NK-92 (cell line): ENCODE data around the gene PDZRN3.

Experiments used
- DNase-seq: peaks from one replicate; lab custom pipeline; 2025; ENCODE audit not compliant: unreplicated experiment; lab: John Stamatoyannopoulos, UW

Gene PDZRN3

DNA sequence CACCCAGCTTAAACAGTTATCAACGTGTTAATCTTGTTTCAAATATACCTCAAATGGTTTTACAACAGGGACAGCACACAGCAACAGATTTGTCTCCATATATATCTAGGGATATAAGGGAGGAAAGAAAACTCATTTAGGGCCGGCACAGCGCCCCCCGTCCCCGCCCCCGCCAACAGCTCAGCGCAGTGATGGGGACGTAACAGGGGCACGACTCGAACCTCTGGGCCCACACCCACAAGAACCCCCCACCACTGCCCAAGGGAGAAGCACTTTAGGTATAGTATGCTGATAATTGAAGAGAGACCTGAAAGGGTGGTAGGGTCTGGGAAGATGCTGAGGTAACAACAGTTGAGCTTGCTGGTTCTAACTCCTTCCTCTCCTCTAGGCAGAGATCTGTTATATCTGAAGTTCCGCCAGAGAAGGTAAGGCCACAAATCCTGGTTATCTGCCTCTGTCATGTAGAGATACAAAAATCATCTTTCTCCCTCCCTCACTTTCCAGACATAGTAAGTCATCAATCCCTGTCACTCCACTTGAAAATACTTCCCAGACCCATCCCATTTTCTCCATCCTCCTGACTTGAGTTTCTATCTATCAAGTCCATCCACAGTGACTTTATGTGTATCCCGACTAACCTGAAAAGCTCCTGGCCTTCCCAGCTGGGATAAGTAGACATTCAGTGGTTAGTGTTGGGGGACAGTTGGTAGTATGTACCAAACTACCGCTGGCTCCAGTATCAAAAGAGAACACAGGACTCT lies 126.9 kb downstream of the PDZRN3 start:
- no peak for DNase-seq

DNA sequence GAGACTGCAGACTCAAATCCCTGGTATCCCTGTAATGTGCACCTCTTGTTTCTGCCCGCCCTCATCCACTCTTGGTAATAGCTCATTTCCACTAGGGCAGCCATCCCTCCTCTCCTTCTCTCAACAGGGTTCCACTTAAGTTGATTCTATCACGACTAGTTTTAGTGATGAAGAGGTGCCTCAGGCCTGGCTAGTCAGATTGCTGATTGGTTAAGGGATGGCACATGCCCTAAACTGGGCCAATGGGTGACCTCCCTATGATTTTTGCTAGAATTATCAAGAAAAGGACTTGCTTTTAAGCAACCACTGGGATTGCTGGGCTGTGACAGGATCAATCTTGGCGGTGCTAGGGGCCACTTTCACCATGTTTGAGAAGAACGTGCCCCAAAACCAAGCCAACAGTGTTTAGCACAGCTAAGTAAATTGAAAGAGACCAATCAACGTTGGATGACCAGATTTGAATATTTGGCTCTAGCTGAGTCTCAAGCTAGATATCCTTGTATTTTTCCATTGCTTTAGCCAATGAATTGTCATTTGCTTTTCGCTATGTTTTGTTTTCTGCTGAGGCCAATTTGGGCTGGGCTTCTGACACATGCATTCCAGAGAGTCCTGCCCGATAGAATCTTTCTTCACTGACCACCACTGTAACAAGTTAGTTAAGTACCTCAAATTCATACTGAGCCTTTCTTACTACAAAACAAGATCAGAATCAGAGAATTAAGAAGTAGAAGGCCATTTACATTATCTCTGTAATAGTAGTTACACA lies 131.0 kb downstream of the PDZRN3 start:
- no peak for DNase-seq

DNA sequence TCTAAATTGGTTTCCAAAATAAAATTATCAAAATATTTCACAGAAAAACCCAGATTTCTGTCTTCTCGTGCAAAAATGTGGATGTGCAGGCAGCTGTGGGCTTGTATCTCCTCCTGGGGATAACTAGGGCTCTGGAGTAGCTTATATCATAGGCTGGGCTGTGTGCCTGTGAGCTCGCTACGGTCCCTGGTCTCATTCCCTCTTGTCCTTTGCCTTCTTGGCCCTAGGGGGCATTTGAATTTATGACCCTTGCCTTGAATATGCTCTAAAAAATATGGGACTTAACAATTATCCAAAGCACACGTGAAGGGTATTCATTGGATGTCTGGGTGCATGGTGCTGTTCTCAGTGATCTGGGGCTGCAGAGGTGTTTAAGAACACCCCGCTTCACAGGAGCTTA lies 132.6 kb downstream of the PDZRN3 start:
- DNase-seq: no peak

DNA sequence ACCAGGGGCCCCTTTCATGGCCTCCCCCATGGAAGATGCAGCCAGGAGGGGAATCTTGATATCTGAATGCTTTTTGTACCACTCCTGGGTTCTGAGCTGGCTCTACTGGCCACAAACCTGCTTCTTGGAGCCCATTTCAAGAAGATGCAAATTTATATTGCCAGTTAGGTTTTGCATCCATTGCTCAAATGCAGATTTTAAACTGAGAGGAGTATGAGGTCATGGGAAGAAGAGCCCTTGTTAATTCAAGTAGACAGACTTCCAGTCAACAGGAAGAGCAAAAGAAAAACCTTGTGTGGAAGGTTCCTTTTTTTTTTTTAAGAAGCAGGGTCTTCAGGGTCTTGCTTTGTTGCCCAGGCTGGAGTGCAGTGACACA lies 133.5 kb downstream of the PDZRN3 start:
- no peak for DNase-seq

DNA sequence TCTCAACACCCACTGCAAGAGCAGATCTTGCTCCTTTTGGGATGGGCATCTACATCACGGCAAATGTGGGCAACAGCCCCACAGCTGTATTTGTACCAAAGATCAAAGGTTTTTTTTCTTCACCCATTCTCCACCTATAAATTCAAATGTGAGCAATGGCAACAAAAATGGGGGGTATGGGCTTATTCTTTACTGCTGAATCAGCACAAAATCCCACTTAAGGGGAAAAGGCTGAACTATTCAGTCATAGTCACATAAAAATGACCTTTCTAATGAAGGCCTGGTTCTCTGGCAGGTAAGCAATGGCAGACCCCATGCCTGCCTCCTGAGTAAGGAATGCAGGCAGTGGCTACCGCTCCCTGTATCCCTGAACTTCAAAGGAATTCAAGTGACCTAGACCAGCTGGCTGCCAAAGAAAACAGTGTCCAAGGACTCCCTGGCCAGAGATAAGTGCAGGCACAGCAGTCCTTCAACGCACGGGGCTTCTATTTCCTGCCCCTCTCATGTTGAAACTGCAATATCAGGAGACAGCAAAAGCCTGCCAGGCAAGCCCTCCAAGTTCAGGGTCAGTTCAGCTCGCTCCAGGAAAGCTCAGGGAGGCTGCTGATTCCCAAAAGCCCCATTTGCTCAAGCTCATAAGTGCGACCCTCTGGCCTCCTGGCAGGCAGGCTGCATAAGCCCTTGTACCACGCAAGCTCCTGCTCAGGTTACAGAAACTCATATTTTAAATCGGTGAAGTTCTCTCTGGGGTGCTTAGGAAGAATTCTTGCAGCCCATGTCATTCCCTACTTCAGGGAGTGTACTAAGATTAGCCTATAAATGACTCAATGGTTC lies 134.1 kb downstream of the PDZRN3 start:
- DNase-seq: no peak

DNA sequence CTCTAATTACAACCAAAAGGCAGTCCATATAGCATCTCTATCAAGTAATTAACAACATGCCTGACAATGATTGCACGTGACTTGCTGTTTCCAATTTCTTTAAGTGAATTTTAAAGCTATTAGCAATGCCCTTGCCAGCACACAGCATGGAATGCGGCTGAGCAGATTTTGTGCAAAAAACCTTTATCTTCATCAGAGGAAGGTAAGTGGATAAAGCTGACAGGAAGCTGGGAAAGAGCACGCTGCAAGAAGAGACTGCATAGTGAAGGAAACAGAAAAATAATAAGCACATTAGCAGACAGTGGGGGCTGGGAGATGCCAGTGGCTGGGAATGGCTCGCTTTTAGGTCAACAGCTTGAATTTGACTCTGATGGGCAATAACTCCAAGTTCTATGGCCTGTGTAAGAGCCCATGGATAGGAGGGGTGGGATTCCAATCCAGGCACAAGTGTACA lies 138.8 kb downstream of the PDZRN3 start:
- DNase-seq: no peak

DNA sequence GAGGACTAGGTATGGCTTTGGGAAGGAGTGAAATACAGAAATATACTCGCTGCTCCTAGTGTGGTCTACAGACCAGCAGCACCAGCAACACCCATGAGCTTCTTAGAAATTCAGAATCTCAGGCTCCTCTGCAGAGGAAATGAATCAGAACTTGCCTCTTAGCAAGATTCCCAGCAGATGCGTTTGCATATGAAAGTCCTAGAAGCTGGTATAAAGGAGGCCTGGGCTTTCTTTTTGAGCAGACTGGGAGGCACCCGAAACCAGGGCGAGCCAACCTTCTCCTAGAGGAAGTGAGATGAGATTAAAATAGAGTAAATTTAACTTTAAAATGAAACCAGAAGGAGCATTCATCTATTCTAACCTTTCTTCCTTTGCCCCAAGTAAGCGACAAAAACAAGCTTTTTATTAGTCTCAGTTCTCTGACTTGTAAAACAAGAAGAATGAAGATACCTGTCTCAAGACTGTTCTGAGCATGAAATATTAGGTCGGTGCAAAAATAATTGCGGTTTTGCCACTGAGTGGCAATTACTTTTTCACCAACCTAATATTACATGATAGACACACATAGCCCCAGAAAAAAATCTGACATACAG lies 140.0 kb downstream of the PDZRN3 start:
- no peak for DNase-seq

DNA sequence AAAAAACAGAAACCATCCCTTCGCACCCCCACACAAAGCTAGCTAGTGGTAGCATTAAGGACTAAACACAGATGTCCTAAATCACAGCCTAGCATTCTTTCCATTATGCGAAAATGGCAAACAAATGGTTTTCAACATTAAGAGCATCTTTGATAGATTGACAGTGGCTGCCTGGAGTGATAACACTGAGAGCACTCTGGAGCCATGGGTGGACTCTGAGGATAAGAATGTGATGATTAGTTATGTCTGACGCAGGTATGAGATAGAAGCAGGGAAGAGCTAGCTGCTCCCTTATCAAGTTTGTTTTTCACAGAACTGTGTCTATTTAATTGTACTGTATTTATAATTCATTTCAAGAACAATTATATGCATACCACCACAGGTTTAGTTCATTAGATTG lies 142.9 kb downstream of the PDZRN3 start:
- no peak for DNase-seq

DNA sequence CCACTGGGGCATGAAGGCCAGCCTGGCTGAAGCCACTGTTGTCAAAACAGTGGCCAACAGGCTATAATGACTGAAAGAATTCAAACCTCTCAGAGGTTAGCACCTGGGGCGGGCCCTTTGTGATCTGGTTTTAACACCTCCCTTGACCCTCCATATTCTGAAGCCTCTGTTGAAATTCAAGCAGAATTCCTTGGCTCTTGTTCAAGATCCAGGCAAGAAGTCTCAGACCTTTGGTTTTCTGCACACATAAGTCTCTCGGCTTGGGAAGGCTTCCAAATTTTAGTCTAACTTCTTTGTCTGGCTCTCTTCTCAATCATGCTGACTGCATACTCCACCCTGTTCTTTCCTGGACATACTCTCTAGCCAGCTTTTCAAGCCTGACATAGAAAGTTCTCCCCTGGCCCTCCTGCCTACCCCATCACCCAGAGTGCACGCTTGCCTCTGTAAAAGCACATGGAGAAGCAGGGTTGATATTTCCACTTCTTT lies 144.5 kb downstream of the PDZRN3 start:
- DNase-seq: no peak

DNA sequence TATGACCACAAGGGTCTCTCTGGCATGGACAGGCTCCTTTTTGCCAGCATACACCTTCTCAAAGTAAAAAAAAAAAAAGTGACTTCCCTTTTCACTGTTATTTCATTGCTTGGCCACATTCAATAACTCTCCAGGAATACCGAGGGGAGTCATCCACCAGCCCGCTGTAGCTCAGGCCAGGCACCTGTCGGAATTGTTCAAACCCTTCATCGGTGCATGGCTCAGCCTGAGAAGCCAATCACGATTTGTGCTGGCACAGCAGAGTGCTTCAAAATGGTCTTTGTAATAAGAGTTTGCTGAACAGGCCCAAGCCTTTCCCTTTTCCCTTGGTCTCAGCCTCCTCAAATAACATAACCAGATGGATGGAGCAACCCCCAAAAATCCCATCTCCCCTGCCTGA lies 145.4 kb downstream of the PDZRN3 start:
- DNase-seq: no peak

DNA sequence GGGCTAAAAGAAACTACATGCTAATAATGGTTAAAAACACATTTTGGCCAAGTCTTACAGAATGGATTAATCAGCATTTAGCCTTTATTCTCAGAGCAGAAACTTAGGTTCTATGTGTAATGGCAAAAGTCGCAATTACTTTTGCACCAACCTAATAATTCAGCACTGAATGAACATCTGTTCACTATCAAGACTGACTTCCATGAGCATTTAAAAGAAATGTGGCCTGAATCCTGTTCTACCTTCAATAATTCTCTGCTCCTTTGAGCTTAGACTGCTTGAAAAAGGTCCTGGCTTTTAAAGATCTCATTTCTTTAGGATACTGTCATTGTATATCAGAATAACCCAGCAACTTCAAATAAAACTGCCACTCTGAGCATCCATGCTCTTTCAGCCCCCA lies 145.9 kb downstream of the PDZRN3 start:
- no peak for DNase-seq

DNA sequence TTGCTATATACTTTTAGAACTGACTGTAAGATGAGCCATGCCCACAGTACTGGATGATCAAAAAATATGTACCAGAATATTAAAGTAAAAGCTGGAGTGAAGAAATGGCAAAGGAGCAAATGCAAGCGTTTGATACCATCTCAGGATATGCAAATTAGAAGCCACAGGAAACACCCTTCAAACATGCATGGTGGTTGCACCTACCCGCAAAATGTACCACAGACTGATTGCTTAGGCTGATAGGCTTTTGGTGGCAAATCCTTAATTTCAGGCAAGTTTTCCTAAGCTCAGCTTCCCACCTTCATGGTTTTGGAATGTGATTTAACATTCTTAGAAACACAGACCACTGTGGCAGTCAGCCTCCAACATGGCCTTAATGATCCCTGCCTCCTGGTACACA lies 149.0 kb downstream of the PDZRN3 start:
- DNase-seq: no peak

DNA sequence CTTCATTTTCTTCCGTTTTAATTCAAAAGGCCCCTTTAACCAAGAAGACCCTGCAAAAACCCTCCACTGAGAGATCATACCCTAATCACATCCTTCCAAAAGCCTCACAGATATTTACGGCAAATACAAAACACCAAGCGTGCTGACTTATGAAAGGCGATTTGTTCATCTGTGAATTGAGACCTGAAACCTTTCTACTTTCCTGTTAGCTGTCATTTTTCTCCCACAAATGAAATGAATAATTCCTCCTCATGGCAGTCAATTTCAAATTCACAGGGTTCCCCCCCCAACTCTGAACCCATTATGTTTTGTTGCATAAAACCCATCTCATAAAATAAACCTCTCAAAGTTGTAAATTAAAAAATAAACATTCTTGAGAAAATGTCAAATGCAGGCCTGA lies 149.6 kb downstream of the PDZRN3 start:
- no peak for DNase-seq

DNA sequence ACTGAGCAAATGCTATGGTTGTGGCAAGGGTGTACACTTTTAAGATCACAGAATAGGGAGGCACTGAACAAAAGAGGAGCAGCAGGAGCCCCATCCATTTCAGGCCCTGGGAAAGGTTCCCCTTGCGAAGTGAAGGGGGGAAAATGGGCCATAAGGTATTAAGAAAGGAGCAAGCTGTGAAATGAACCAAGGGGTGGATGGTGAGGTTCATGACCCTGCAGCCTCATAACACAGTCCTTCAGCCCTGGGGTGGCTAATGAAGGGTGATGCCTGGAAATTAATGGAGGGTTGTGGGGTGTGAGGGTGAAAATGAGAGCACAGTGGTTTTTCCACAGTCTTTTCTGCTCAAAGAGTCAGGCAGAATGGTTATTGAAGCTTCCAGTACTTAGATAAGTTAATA lies 150.1 kb downstream of the PDZRN3 start:
- DNase-seq: no peak

DNA sequence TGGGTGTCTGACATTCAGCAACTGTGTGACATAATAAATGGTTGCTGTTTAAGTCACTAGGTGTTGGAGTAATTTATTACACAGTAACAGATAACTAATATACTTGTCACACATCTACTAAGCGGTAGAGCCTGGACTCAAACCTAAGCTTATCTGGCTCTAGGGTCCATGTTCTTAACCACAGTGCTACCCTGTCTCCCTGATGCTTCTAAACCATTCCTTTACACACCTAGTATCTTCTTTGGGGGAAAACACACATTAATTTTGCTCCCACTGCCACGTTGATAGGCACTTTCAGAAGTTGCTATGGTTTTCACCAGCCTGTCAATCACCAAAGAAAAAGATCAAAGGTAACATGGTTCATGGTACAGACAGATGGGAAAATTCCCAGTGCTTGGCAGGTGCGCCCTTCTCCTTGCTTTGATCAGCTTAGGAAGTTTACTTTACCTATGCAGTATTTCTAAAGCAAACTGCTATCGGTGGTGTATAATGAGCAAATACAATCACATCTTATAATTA lies 150.8 kb downstream of the PDZRN3 start:
- DNase-seq: no peak

DNA sequence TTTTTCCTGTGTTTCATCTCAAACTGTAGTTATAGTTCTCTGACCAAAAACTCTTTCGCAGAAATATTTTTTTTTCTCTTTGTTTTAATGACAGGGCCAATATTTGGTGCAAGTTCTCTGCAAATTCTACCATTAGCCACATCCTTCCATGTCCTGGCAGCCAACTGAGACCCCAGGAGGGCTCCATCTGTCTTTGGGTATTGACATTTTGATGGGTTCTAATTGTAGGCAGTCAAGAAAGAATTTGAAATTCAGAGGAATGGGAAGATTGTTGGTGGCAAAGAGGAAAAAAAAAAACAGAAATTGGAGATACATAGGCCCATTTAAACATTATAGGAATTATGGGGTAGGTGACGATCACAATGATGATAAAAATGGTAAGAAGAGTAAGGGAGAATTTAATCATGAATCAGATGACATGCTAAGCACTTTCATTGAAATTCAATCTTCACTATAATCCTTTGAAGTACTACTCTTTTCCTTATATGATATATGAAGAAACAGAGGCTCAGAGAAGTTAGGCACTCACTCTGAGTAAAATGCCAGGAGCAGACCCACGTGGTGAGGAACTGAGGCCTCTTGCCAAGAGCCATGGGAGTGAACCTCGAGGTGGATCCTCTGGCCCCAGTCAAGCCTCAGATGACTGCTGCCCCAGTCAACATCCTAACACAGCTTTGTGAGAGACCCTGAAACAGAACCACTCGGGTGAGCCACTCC lies 151.4 kb downstream of the PDZRN3 start:
- DNase-seq: no peak

DNA sequence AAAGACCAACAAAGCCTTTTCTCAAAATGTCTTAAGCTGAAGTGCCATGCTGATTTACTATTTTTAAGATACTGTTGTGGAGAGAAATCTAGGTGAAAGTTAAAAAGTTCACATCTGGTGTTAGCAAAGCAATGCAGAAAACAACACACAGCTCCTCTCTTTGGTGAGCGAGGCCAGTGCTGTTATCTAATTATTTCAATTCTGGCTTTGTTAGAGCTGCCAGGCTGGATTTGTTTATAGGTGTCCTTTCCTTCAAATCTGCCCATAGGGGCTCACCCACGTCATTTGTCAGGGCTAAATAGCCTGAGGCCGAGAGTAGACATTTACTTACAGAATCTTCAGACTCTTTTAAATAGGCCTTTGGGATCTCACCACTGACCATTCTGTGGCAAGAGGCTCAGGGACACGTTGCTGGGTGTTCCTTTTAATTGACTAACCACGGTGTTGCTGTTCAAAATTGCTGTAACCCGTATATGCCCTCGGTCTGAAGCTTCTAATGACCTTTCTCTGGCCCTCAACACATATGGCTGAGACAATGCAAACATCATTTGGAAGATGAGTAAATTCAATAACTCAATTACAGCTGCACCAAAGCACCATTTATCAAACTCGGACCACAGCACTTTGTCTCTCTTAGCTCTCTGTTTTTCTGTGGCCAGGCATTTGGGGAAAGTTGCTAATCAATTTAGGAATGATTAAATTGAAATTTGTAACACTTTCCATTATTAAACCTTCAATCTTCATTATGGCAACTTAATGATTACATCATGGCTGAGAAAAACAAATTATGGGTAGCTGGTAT lies 152.6 kb downstream of the PDZRN3 start:
- no peak for DNase-seq

DNA sequence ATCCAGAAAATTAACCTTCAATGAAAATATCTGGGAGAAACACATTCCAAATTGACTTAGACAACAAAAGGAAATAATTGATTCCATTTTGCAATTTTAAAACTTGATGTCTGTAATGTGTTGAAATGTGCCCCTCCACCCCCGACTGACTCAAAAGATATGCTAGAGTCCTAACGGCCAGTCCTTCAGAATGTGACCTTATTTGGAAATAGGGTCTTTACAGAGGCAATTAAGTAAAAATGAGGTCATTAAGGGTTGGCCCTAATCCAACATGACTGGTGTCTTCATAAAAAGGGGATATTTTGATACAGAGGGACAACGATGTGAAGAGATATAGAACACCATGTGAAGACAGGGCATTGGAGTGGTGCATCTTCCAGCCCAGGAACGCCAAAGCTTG lies 153.9 kb downstream of the PDZRN3 start:
- no peak for DNase-seq

DNA sequence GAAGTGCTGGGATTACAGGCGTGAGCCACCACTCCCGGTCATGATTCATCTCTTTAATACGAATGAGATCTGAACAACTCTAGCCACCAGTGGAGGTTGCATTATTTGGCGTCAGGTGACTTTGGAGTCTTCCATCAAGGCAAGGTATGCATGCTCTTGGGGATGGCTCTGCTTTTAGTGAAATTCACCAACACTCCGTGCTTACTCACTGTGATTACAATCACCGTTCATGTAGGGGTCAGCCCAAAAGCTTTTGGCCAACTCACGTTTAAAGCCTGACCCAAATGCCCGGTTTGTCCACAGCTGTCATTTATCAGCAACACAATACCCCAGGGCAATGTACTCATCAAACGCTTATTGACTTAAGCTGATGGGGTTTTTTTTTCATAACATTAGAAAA lies 155.4 kb downstream of the PDZRN3 start:
- DNase-seq: no peak

DNA sequence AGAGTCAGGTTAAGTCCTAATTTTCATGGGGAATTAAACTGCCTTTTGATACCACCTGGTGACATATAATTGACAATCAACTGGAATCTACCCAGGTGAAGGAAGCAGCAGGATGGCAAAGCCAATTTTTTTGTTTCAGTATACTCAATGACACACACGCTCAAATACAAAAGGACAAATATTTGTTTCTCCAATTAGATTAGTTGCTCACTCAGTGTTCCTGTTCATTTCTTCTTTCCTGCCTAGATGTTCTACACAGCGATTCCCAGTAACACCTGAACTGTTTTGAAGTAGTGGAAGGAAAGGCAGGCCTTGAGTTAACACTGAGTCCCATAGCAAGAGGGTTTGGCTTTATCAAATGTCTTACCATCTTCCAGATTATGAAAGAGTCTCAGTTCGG lies 157.5 kb downstream of the PDZRN3 start:
- no peak for DNase-seq
